NCI-H446 treated with DMSO at 0.1 percent for 48 hours (cell line): ENCODE data around the gene NRXN3.

ENCODE experiments used
- DNase-seq: peaks from one replicate; lab custom pipeline; 2025; lab: John Stamatoyannopoulos, UW

The NRXN3 gene

DNA sequence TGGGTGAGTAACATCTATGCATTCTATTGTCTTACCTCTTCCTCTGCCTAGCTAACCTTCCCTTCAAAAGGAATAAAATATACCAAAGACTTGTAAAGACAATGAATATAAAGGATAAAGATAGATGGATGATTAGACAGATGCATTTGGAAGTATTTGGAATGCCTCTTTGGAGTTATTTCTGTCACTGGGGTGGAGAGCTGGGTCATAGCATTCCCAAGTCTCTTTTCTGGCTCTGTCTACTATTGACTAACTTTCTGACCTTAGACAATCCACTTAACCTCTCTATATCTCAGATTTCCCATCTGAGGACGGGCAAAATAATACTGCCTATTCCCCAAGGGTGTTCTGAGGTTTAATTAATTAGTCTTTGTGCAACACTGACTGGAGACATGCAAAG lies 1523.8 kb downstream of the NRXN3 start:
- DNase-seq: no peak

GRCh38 chr14:79695307-79695706 lies 1525.1 kb downstream of the NRXN3 start:
- no peak for DNase-seq

DNA sequence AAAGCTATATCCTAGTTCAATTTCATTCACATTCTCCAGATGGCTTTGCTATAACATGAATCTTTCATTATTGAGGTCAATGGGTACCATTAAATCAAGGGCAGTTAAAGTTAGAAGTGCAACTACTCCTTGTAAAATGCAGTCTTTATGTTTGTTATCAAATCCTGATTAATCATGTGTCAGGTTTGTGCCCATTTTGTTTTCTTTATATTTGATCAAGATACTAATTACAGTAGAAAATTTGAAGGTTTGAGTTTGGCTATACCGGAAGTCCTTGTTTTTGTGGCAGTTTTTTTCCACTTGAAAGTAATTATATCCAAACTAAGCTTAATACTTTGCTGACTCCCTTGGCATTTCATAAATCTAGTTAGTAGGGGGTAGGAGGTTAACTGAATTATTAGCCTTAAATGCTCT lies 1528.1 kb downstream of the NRXN3 start:
- no peak for DNase-seq

DNA sequence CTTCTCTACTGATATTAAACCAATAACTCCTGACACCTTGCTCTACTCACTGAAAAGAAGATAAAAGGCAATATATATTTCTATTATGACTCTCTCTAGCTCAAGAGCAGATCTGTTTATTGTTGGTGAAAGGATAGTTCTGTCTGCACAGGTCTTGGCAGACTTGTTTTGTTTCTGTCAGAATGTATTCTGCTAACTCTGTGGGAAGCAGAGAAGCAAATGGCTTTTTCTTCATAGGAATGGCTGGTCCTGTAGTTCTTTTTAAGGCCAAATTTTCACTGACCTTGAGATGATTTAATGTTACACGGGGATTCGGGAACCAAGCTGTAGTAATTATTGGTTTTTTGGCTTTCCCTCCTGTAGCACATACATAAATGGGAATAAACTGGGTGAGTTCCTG lies 1529.0 kb downstream of the NRXN3 start:
- DNase-seq: no peak

- DNase-seq: peak; percentile 92
Measured at GRCh38 chr14:79701371-79701770, 1531.2 kb downstream of the NRXN3 start.

DNA sequence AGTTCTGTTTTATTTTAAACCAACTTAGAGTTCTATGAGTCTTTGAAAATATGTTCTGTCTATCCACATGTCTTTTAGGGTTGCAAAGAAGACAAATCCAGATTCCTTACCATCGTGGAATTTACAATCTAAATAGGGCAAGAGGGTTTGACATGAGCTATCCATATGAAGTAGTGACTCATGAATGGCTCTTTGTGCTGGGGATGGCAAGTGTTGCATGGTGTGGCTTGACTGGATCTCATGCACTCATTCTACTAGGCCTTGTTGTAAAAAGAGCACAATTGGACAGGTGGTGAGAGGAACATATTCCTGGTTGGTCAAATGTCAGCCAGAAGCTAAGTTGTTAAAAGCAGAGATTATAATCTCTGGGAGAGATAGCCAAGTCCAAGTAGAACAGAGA lies 1532.0 kb downstream of the NRXN3 start:
- no peak for DNase-seq

DNA sequence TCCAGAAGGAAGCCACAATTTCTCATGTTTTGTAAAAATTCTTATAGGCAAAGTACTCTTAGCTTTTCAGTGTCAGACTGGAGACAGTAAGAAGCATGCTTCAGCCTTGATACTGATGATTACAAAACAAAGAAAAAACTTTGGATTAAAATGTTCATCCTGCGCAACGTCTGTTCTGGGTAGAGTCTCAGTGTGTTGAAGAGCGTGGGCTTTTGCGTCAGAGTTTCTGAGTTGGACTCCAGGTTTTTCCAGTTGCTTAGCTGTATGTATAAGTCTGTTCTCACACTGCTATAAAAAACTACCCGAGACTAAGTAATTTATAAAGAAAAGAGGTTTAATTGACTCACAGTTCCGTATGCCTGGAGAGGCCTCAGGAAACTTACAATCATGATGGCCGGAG lies 1533.0 kb downstream of the NRXN3 start:
- DNase-seq: no peak

- peak; percentile 57 for DNase-seq
Measured at GRCh38 chr14:79704041-79704807, 1534.1 kb downstream of the NRXN3 start.

GRCh38 chr14:79705126-79705894 lies 1535.1 kb downstream of the NRXN3 start:
- DNase-seq: peak; percentile 47

- no peak for DNase-seq
Measured at GRCh38 chr14:79706382-79706781, 1536.2 kb downstream of the NRXN3 start.

DNA sequence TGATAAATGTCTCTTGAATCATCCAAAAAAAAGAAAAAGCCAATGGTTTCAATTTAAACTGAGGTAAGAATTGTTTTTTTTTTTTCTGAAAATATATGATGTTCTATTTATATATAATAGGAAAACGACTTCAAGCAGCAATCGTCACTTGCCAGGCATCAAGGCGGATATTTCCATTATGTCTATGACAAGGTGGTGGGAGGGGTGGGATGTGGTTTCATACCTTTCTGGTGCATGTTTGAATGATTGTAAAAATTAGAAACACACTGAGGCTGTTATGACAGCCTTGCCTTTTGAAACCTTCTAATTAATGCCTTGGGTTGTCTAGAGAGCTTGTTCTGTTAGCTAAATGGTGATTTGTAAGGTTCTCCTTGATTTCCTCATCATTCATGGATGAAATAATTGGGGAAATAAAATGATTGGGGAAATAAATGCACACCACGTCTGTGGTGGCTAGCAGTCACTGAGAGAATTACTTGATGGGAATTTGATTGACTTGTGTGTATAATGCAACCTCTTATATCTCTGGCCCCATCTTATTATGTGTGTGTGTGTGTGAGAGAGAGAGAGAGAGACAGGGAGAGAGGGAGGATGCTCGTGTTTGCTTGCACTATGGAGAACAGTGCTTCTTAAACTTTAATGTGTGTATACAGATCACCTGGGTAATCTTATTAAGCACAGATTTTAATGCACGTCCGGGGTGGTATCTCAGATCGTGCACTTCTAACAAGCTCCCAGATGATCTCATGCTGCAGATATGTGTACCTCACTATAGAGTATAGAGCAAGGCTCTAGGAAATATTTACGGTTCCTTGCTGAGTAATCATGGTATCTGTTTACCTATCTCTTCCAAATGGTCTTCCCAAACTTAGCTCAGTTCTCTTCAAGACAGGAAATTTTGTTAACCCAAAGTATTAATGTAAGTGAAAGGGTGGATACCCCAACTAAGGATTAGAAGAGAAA lies 1538.5 kb downstream of the NRXN3 start:
- DNase-seq: no peak

- no peak for DNase-seq
Measured at GRCh38 chr14:79709573-79709972, 1539.4 kb downstream of the NRXN3 start.

- no peak for DNase-seq
Measured at GRCh38 chr14:79712302-79712950, 1542.3 kb downstream of the NRXN3 start.

DNA sequence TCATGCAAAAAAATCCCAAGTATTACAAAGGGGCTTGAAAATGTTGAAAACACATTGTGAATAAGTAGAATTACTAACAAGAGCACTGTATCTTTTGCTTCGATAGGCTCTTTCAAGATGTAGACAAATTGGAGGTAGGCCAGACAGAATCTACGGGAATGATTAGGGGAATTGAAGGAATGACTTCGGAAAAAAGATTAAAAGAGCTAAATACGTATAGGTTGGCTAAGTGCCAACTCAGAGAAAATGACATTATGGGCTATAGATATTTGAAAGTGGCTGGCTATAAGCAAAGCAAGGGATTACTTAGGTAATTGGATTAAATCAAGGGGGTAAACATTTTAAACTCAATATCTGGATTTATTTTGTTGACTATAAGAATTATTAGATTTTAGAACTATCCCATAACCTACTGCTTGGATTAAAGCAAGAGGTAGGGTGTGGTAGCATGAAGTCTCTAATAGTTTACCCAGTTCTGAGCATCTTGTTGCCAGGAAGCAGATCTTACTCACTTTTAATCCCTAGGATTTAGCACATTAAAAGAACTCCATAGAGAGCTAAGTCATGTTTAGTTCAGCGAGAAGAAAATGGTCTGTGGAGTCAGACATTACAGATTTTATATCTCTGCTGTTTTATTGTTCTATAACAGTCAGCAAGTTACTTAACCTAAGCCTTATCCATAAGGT lies 1551.4 kb downstream of the NRXN3 start:
- DNase-seq: no peak

- no peak for DNase-seq
Measured at GRCh38 chr14:79724934-79725717, 1555.0 kb downstream of the NRXN3 start.

- DNase-seq: no peak
Measured at GRCh38 chr14:79727900-79728299, 1557.7 kb downstream of the NRXN3 start.

DNA sequence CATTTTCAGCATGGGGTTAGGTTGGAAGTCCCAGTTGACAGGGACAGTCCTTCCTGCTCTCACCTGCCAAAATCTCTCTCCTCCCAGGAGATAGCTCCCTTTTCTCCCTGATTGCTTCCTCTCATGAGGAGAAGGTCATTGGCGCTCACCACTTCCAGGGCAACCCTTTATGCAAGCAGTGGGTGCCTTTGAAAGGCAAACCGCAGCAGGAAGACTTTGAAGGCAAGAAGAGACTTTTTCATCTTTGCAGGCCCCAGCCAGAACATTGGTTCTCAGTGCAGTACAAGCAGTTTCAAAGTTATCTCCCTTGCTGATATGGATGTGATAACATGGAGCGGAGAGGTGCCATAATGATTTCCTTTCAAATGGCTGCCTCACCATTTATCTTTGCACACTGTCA lies 1558.2 kb downstream of the NRXN3 start:
- DNase-seq: no peak

- no peak for DNase-seq
Measured at GRCh38 chr14:79729731-79730130, 1559.6 kb downstream of the NRXN3 start.

- no peak for DNase-seq
Measured at GRCh38 chr14:79730196-79730595, 1560.0 kb downstream of the NRXN3 start.

DNA sequence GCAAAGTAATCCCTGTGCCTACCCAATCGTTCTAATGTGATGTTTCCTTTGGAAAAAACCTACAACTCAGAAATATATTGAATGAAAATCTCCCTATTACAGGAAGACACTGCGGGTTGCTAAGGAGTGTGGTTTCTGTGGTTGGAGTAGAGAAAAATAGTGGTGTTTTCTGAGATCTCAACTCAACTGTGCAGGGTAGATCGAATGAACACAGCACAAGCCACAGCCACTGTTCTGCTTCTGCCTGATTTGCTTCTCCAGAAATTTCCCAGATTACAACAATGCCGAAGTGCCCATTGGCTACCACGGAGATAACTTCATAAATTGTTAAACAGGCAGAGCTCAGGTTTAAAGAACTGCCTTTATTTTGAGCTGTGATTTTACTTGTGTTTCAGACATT lies 1560.8 kb downstream of the NRXN3 start:
- DNase-seq: no peak
